Left ventricle myocardium inferior (tissue), 1 donor: Measurements from ENCODE around the gene KATNA1. TPM values are rescaled to one million over a fixed set of nuclear protein-coding genes. Genes with fewer than 3 reads are reported as not detected.

Experiments
- DNase-seq: peaks from one replicate; pipeline ENCODE4 v3.0.0-alpha.2; 2020
- H3K27ac ChIP-seq: fragments of 200-600 bp; replicated peaks from 2 replicates; pipeline ENCODE4 v1.8.0; 2021
- H3K27me3 ChIP-seq: fragments of 200-600 bp; 2 replicates; pipeline ENCODE4 v1.8.0; 2021; ENCODE audit warnings: low read depth
- H3K36me3 ChIP-seq: fragments of 200-600 bp; 2 replicates; pipeline ENCODE4 v1.8.0; 2021
- H3K4me1 ChIP-seq: fragments of 200-600 bp; 2 replicates; pipeline ENCODE4 v1.8.0; 2021
- H3K4me3 ChIP-seq: fragments of 200-600 bp; 2 replicates; pipeline ENCODE4 v1.8.0; 2021; ENCODE audit warnings: mild to moderate bottlenecking, moderate library complexity
- H3K9me3 ChIP-seq: fragments of 200-600 bp; replicated peaks from 2 replicates; pipeline ENCODE4 v1.8.0; 2021
- intact Hi-C: fragments of 100-400 bp; cut with micrococcal nuclease; formaldehyde crosslinking; loops from one replicate; pipeline ENCODE4 v1.11.0; 2022
- total RNA-seq: library from RNA; stranded (reverse); fragmentation: NEBNext Ultra II Directional; extraction: Animal tissue kit (Norgen Biotek cat#: 25700); gene quantifications from one replicate; pipeline ENCODE4 v1.2.1, GENCODE V29; 2021
- TF ChIP-seq, protein P1 (sequence below): fragments of 200-600 bp; IDR thresholded peaks from 2 replicates; pipeline ENCODE4 v1.8.0; 2021; ENCODE audit warnings: antibody characterized with exemption, mild to moderate bottlenecking, borderline replicate concordance
- donor health status: DM: no; HTN: yes; CAD: no; lungs with severe emphysema.

KATNA1 gene
- total RNA-seq, 1 donor from 2014 or later, result 11.6 TPM

DNA sequence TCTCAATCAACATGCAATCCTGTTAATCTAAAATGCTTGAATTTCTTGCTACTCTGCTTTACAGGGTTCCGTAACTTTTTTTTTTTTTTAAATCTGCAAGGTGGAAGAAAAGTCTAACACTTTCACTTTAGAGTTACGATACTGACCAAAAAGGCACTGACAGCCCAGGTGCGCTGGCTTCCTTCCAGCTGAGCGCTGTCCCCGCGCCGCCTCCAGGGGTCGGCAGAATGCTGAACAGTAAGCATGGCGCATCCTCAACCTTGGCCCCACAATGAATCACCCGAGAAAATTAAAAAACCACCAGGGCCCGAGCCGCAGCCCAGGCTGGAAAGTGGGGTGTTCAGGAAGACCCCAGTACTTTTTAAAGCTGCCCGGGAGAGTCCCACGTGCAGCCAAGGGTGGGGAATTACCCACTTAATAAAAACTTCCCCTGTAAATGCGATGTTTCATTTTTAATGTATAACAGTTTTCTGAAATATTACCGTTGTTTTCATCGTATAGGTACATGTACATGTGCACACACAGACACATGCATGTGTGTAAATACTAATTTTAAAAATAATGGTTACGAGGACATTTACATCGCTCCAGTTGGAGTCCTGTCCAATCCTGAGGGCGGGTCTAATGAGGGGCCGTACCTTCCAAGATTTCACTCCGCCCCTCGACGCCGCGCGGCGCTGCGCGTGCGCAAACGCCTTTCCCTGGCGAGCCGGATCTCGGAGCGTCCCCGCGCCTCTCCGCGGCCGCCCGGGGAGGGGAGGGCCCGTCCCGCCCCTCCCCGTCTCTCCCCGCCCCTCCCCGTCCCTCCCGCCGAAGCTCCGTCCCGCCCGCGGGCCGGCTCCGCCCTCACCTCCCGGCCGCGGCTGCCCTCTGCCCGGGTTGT lies 82.7 kb downstream of the KATNA1 start, which contains the start of gene GINM1:
GINM1 (plus strand) TSS at position 849 of the 883 bp plus-strand sequence. CDS start 40 bp downstream, outside the sequence.
- Histone ChIP-seq H3K36me3 (no peaks in the 10 kb centered on the region), H3K4me1 (peaks cover 37% of the 10 kb centered on the region), H3K4me3 (peak within 1 kb of the TSS; percentile 100), H3K27me3 (no peaks in the 10 kb centered on the region), H3K9me3 (no peaks in the 10 kb centered on the region), H3K27ac (peak within 1 kb of the TSS; percentile 96)
- peak; percentile 91 for DNase-seq
- intact Hi-C loops, result no loop called here
- TF ChIP-seq, protein P1, sequence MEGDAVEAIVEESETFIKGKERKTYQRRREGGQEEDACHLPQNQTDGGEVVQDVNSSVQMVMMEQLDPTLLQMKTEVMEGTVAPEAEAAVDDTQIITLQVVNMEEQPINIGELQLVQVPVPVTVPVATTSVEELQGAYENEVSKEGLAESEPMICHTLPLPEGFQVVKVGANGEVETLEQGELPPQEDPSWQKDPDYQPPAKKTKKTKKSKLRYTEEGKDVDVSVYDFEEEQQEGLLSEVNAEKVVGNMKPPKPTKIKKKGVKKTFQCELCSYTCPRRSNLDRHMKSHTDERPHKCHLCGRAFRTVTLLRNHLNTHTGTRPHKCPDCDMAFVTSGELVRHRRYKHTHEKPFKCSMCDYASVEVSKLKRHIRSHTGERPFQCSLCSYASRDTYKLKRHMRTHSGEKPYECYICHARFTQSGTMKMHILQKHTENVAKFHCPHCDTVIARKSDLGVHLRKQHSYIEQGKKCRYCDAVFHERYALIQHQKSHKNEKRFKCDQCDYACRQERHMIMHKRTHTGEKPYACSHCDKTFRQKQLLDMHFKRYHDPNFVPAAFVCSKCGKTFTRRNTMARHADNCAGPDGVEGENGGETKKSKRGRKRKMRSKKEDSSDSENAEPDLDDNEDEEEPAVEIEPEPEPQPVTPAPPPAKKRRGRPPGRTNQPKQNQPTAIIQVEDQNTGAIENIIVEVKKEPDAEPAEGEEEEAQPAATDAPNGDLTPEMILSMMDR, result peak; percentile 76

DNA sequence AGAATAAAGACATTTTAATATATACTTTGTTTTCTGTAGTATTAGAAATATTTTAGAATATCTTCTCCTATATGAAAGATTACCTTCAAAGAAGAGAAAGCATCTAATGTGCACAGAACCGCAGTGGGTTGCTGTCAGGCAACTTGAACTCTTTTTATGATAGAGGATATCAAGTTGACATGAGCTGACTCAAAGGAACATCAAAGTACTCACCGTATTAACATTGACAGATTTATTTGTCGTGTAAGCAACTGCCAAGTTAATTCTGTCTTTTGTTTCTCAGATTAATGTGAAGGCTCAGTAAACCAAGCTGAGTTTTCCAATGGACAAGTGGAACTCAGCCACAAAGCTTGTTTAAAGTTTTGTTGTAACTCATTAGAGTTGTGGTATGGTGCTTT lies 84.6 kb downstream of the KATNA1 start:
- Histone ChIP-seq H3K27me3 (no peaks in the 10 kb centered on the region), H3K27ac (no peak overlapping the region), H3K9me3 (no peaks in the 10 kb centered on the region), H3K4me3 (no peak overlapping the region), H3K4me1 (peaks cover 37% of the 10 kb centered on the region), H3K36me3 (no peaks in the 10 kb centered on the region)
- DNase-seq, result no peak
- intact Hi-C loops, result no loop called here
- TF ChIP-seq, protein P1, result no peak

DNA sequence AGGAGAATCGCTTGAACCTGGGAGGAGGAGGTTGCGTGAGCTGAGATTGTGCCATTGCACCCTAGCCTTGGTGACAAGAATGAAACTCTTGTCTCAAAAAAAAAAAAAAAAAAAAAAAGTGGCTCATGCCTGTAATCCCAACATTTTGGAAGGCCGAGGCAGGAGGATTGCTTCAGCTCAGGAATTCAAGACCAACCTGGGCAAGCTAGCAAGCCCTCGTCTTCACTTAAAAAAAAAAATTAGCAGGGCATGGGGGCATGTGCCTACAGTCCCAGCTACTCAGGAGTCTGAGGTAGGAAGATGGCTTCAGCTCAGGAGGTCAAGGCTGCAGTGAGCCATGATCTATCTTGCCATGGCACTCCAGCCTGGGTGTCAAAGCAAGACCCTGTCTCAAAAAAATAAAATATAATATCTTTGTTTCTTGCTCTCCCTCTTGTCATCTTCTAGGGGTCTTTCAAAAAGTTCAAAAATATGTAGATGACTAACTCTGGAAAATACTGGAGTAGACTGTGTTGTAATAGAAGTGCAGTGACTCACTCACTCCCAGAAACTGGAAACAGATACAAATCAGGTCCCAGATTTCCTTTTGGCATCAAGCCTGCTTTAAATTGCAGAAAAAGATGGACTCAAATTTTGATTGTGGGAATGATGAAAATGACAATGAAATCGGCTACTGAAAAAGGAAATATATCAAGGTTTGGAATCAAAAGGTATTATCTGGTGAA lies 85.1 kb downstream of the KATNA1 start:
- Histone ChIP-seq H3K27me3 (no peaks in the 10 kb centered on the region), H3K4me3 (no peak overlapping the region), H3K4me1 (peaks cover 34% of the 10 kb centered on the region), H3K9me3 (no peaks in the 10 kb centered on the region), H3K36me3 (no peaks in the 10 kb centered on the region), H3K27ac (no peak overlapping the region)
- no peak for DNase-seq
- TF ChIP-seq, protein P1, result no peak
- intact Hi-C loops, result no loop called here

DNA sequence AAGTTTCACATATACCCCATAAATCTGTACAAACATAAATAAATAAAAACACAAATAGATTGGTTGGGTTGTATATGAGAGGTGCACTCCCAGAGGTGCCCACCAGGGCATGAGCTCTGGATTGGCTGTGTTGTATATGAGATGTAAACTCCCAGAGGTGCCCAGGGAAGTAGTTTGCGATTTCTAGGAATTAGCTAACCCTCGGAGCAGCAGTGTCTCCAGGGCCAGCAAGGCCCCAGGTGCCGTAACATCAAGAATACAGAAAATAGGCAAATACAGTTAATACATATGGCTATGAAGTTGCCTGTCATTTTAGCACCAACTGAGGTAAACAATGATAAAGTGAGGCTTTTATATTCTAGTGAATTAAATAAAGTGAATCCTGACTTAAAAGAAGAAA lies 87.8 kb downstream of the KATNA1 start:
- Histone ChIP-seq H3K36me3 (no peaks in the 10 kb centered on the region), H3K4me1 (peaks cover 10% of the 10 kb centered on the region), H3K4me3 (no peak overlapping the region), H3K9me3 (no peaks in the 10 kb centered on the region), H3K27me3 (no peaks in the 10 kb centered on the region), H3K27ac (no peak overlapping the region)
- TF ChIP-seq, protein P1, result peak; percentile 50
- no peak for DNase-seq
- intact Hi-C loops, result no loop called here

DNA sequence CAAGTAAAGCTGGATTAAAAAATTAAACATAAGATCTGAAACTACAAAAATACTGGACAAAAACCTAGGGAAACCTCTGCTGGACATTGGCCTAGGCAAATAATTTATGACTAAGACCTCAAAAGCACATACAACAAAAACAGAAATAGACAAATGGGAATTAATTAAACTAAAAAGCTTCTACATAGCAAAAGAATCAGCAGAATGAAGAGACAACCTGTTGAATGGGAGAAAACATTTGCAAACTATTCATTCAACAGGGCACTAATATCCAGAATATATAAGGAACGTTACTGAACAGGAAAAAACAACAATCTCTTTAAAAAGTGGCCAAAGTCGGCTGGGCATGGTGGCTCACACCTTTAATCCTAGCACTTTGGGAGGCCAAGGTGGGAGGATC lies 89.1 kb downstream of the KATNA1 start:
- peaks cover 3% of the 10 kb centered on the region for H3K27me3 ChIP-seq
- H3K27ac ChIP-seq, result no peak overlapping the region
- no peaks in the 10 kb centered on the region for H3K4me1 ChIP-seq
- TF ChIP-seq, protein P1, result no peak
- no peaks in the 10 kb centered on the region for H3K9me3 ChIP-seq
- DNase-seq, result no peak
- no peak overlapping the region for H3K4me3 ChIP-seq
- intact Hi-C loops, result no loop called here
- H3K36me3 ChIP-seq, result no peaks in the 10 kb centered on the region
